ENCODE results near the gene RUNDC1. TPM values are rescaled to one million over a fixed set of nuclear protein-coding genes. Genes with fewer than 3 reads are reported as not detected.
A peak's percentile ranks its signal among the peaks of the same experiment; 100 is the strongest.
"Not testable (repeated sequence)": the region's sequence is repeated elsewhere in the genome, so short reads cannot be mapped to it uniquely, and the experiment has no call there.

The RUNDC1 gene
- total RNA-seq, 1 donor from 2014 or later = 10.0 TPM

DNA sequence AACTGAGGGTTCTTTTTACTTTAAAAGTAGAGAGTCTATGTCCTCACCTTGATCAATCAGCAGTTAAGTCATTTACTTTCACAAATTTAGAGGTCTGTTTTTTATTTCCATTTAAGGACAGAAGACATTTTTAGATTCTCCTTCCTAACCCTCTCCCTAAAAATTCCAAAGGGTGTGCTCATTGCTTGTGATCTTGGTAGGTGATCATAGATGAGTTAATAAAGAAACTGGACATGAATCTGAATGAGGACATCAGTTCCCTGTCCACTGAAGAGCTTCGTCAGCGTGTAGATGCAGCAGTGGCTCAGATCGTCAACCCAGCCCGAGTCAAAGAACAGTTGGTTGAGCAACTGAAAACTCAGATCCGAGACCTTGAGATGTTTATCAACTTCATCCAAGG is 8.8 kb downstream of the RUNDC1 start:
- DNase-seq (no peak), ATAC-seq (ENCODE audit: poor library complexity) (no peak)
- intact Hi-C loops (cut with DNase I) = no loop called here

DNA sequence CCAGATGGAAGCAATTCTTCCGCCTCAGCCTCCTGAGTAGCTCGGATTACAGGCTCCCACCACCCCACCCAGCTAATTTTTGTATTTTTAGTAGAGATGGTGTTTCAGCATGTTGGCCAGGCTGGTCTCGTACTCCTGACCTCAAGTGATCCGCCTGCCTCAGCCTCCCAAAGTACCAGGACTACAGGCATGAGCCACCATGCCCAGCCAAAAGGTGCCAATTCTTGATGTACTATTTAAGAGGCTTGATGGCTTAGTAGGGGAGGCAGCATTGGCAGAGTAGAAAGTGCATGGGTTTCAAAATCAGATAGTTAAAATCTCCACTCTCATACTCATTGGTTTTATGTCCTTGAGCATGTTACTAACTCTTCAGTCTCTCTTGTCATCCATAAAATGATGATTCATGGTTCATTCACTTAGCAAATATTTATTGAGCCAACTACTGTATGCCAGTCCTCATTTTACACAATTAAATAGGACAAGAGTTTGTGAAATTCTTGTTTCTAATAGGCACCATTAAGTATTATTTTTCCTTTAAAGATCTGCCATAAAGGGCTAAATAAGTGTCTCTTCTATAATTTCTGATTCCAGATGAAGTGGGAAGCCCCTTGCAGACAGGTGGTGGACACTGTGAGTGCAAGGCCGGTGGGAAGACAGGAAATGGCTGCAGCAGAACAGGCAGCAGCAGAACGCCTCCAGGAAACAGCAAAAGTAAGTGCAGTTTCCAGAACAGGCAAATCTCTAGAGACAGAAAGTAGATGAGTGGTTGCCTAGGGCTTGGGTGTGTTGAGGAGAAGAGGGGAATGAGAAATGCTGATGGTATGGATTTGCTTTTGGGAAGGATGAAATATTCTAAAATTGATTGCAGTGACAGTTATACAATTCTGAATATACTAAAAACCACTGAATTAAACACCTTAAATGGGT is 9.6 kb downstream of the RUNDC1 start:
- DNase-seq (no peak), ATAC-seq (ENCODE audit: poor library complexity) (no peak)
- intact Hi-C loops (cut with DNase I) = no loop called here

DNA sequence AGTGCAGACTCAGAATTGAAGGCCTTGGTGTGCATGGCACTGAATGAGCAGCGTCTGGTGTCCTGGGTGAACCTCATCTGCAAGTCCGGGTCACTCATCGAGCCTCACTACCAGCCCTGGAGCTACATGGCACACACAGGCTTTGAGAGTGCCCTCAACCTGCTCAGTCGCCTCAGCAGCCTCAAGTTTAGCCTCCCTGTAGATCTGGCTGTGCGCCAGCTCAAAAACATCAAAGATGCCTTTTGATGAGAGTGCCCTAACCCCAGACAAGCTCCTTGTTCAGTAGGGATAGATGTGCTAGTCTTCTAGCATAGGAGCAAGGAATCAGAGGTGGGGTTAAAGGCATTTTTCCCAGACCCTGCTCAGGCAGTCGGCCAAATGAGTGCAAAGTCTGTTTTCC is 11.1 kb downstream of the RUNDC1 start:
- ATAC-seq (ENCODE audit: poor library complexity) = no peak
- no peak for DNase-seq
- intact Hi-C loops (cut with DNase I) = no loop called here

- ATAC-seq (ENCODE audit: poor library complexity) (no peak), DNase-seq (no peak)
- intact Hi-C loops (cut with DNase I) = no loop called here
These were observed 12.5 kb downstream of the RUNDC1 start for GRCh38 chr17:42992872-42993271.

GRCh38 chr17:42993913-42994312 is 13.5 kb downstream of the RUNDC1 start:
- ATAC-seq (ENCODE audit: poor library complexity); intact Hi-C loops (cut with DNase I); DNase-seq: not testable (repeated sequence)

GRCh38 chr17:42997390-42997983 is 17.1 kb downstream of the RUNDC1 start:
- ATAC-seq (ENCODE audit: poor library complexity) = no peak
- intact Hi-C loops (cut with DNase I) = no loop called here
- no peak for DNase-seq

GRCh38 chr17:42997984-42998938 is 17.9 kb downstream of the RUNDC1 start, which contains the start of gene RPL27:
TSS of gene RPL27 (plus strand) at chr17:42998419. CDS start at chr17:42998751, 332 bp downstream.
- DNase-seq = peak; percentile 98

DNA sequence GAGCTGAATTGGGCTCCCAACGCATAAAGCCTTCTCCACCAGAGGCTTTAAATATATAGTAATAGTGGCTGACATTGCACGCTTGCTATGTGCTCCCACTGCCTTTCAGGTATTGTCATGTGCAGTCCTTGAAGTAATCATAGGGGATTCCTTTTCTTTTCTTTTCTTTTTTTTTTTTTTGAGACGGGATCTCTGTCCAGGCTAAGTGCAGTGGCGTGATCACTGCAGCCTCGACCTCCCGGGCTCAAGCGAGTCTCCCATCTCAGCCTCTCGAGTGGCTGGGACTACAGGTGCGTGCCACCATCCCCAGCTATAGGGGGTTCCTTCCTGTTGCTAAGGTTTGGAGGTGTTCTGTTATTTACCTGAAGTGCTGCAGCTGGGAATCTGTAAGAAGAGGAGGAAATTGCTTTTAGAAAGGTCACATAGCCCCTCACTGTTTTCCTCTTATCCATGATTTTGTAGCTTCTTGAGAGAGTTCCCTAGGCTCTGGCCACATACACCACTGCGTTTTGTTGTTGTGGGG is 18.7 kb downstream of the RUNDC1 start:
- intact Hi-C loops (cut with DNase I) = no loop called here
- DNase-seq (no peak), ATAC-seq (ENCODE audit: poor library complexity) (no peak)

More at GRCh38 chr17:42997984-42998938, 17.9 kb downstream of the RUNDC1 start, which contains the start of gene RPL27:
- intact Hi-C loops (cut with DNase I) = no loop called here
- peak; percentile 98 for ATAC-seq (ENCODE audit: poor library complexity)

DNA sequence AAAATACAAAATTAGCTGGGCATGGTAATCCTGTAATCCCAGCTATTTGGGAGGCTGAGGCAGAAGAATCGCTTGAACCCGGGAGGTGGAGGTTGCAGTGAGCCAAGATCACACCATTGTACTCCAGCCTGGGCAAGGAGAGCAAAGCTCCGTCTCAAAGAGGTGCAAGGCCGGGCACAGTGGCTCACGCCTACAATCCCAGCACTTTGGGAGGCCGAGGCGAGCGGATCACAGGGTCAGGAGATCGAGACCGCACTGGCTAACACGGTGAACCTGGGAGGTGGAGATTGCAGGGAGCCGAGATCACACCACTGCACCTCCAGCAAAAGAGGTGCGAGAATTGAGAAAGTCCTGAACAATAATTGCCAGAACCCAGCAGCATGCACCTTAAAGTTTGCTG is 20.5 kb downstream of the RUNDC1 start:
- DNase-seq; ATAC-seq (ENCODE audit: poor library complexity); intact Hi-C loops (cut with DNase I): not testable (repeated sequence)

GRCh38 chr17:43003542-43004172 is 23.3 kb downstream of the RUNDC1 start:
- no peak for DNase-seq
- intact Hi-C loops (cut with DNase I) = no loop called here
- ATAC-seq (ENCODE audit: poor library complexity) = no peak

- peak; percentile 91 for DNase-seq
These were observed 26.5 kb downstream of the RUNDC1 start, which contains the start of gene IFI35 for GRCh38 chr17:43006639-43007551. TSS of gene IFI35 (plus strand) at chr17:43006784. CDS start at chr17:43006948, 164 bp downstream.

GRCh38 chr17:43010667-43011308 is 30.4 kb downstream of the RUNDC1 start:
- no peak for DNase-seq
- ATAC-seq (ENCODE audit: poor library complexity) = no peak
- intact Hi-C loops (cut with DNase I) = no loop called here

More at GRCh38 chr17:43006639-43007551, 26.5 kb downstream of the RUNDC1 start, which contains the start of gene IFI35:
- intact Hi-C loops (cut with DNase I) = no loop called here
- ATAC-seq (ENCODE audit: poor library complexity) = peak; percentile 91

- intact Hi-C loops (cut with DNase I) = no loop called here
- ATAC-seq (ENCODE audit: poor library complexity) (peak; percentile 23), DNase-seq (no peak)
These were observed 31.5 kb downstream of the RUNDC1 start for GRCh38 chr17:43011728-43012472.

GRCh38 chr17:43013296-43013695 is 32.9 kb downstream of the RUNDC1 start:
- ATAC-seq (ENCODE audit: poor library complexity) (no peak), DNase-seq (no peak)
- intact Hi-C loops (cut with DNase I) = no loop called here

DNA sequence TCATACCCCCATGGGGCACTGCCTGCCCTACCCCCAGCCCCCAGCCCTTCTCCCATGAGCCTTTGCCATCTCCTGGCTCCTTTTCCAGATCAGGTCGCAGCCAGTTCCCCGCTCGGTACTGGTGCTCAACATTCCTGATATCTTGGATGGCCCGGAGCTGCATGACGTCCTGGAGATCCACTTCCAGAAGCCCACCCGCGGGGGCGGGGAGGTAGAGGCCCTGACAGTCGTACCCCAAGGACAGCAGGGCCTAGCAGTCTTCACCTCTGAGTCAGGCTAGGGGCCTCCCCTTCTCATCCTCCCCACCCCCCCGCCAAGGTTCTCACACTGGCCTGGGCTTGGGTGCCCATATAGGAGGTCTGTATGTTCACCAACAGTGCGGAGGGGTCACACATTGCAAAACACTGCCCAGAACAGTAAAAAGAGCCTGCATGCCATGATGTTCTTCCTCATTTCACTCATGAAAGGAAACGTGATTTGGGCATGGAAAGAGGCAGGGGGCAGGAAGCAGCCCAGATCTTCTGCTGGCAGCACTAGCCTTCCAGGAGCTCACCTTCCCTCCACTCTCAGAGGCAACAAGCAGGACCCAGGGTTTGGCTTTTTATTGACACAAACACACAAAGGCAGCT is 33.8 kb downstream of the RUNDC1 start:
- intact Hi-C loops (cut with DNase I) = no loop called here
- no peak for DNase-seq
- peak; percentile 20 for ATAC-seq (ENCODE audit: poor library complexity)

Data from Right ventricle myocardium superior (tissue), 1 donor.